CD4-positive, alpha-beta T cell (primary cell): ENCODE measurements around the gene VAV2. TPM values are rescaled to one million over a fixed set of nuclear protein-coding genes. Genes with fewer than 3 reads are reported as not detected.

ENCODE experiments used
- ATAC-seq: fragments of 200-7000 bp; cut with Tn5 transposase; one replicate; pipeline ENCODE4 v1.10.0; 2022; ENCODE audit warnings: mild to moderate bottlenecking; ENCODE audit not compliant: poor library complexity
- CTCF ChIA-PET: fragments of 350-600 bp; sonication (Branson Sonifier 250); formaldehyde crosslinking; loops from one replicate; lab custom pipeline; 2021; ENCODE audit warnings: antibody characterized with exemption, inconsistent platforms; lab: Charles Lee
- POLR2A ChIA-PET: fragments of 350-600 bp; sonication (Branson Sonifier 250); formaldehyde crosslinking; loops from one replicate; lab custom pipeline; 2021; ENCODE audit warnings: antibody characterized with exemption, inconsistent platforms; lab: Charles Lee
- DNase-seq, 14 experiments: peaks; one replicate each; pipeline ENCODE4 v3.0.0-alpha.2; 2013 to 2020; ENCODE audit warnings: mixed read lengths in 2 of 14
- H3K27ac ChIP-seq, 2 donors: one replicate each; pipeline versions ENCODE4 v1.5.1 to v1.7.0; 2013; ENCODE audit warnings: low read length in 2 of 2, low read depth in 1 of 2, mild to moderate bottlenecking in 1 of 2
- H3K27me3 ChIP-seq, 2 experiments: 1 replicate in 1 of 2; 2 replicates in 1 of 2; pipeline versions ENCODE4 v1.6.1 to v1.7.0; 2013; ENCODE audit warnings: low read length in 2 of 2, control low read depth in 1 of 2, mild to moderate bottlenecking in 1 of 2, moderate library complexity in 1 of 2; ENCODE audit not compliant: insufficient read depth in 2 of 2, control insufficient read depth in 1 of 2
- H3K36me3 ChIP-seq: one replicate; pipeline ENCODE4 v1.6.1; 2013; ENCODE audit warnings: low read length, control low read depth; ENCODE audit not compliant: insufficient read depth
- H3K4me1 ChIP-seq: one replicate; pipeline ENCODE4 v1.6.1; 2013; ENCODE audit warnings: low read length, control low read depth; ENCODE audit not compliant: insufficient read depth
- H3K4me3 ChIP-seq: one replicate; pipeline ENCODE4 v1.5.1; 2013; ENCODE audit warnings: mild to moderate bottlenecking, low read length, moderate library complexity
- H3K9me3 ChIP-seq, 2 experiments: 1 replicate in 1 of 2; 2 replicates in 1 of 2; pipeline versions ENCODE4 v1.6.1 to v1.7.0; 2013; ENCODE audit warnings: low read length in 2 of 2, mild to moderate bottlenecking in 2 of 2, control low read depth in 1 of 2, moderate library complexity in 1 of 2; ENCODE audit not compliant: control insufficient read depth in 1 of 2, insufficient read depth in 1 of 2
- H3K27ac Mint-ChIP-seq: one replicate; pipeline ENCODE4 v1.8.0; 2020; ENCODE audit warnings: mixed read lengths
- H3K27me3 Mint-ChIP-seq: one replicate; pipeline ENCODE4 v1.8.0; 2021; ENCODE audit warnings: mixed read lengths
- H3K36me3 Mint-ChIP-seq: one replicate; pipeline ENCODE4 v1.8.0; 2021; ENCODE audit warnings: low read depth, mixed read lengths
- H3K4me1 Mint-ChIP-seq: one replicate; pipeline ENCODE4 v1.8.0; 2021; ENCODE audit warnings: low read depth, mixed read lengths
- H3K4me3 Mint-ChIP-seq: one replicate; pipeline ENCODE4 v1.8.0; 2020; ENCODE audit warnings: mild to moderate bottlenecking, mixed read lengths
- H3K9me3 Mint-ChIP-seq: one replicate; pipeline ENCODE4 v1.8.0; 2020; ENCODE audit warnings: mixed read lengths
- CTCF ChIP-seq: fragments of 200-600 bp; IDR thresholded peaks from one replicate; pipeline ENCODE4 v1.8.0; 2022; ENCODE audit warnings: antibody characterized with exemption, mild to moderate bottlenecking
- intact Hi-C, 2 experiments: fragments of 100-400 bp; cut with DNase I in 1 of 2; cut with micrococcal nuclease in 1 of 2; formaldehyde crosslinking; loops; one replicate each; pipeline versions ENCODE4 v1.15.1 to v1.9.0; 2023 to 2025; cut with DNase I, micrococcal nuclease
- total RNA-seq, 174 experiments: library from RNA in 2 of 174; stranded (reverse) in 2 of 174; gene quantifications; one replicate each; pipeline ENCODE4 v1.2.3 and lab custom pipeline; 2021 to 2026

The VAV2 gene
- total RNA-seq, 2 experiments from 2014 or later = 1.6 to 1.7 TPM

- no peaks in the 10 kb centered on the region for H3K27me3 Mint-ChIP-seq
- no peak for TF ChIP-seq CTCF
- POLR2A ChIA-PET = no interaction called here
- intact Hi-C loops = no loop called here
- no peaks in the 10 kb centered on the region for H3K27me3 ChIP-seq
- H3K9me3 Mint-ChIP-seq = no peaks in the 10 kb centered on the region
- CTCF ChIA-PET = no interaction called here
- H3K4me1 ChIP-seq = no peaks in the 10 kb centered on the region
- H3K27ac ChIP-seq = no peak overlapping the region
- no peaks in the 10 kb centered on the region for H3K36me3 ChIP-seq
- H3K36me3 Mint-ChIP-seq = no peaks in the 10 kb centered on the region
- no peak overlapping the region for H3K27ac Mint-ChIP-seq
- H3K9me3 ChIP-seq = no peaks in the 10 kb centered on the region
- no peak overlapping the region for H3K4me3 ChIP-seq
- no peaks in the 10 kb centered on the region for H3K4me1 Mint-ChIP-seq
- no peak overlapping the region for H3K4me3 Mint-ChIP-seq
- no peak for DNase-seq
- no peak for ATAC-seq
These were observed 103.9 kb downstream of the VAV2 start for GRCh38 chr9:133888048-133888808.

GRCh38 chr9:133887540-133888047 lies 104.5 kb downstream of the VAV2 start:
- no peaks in the 10 kb centered on the region for H3K9me3 Mint-ChIP-seq
- Histone ChIP-seq H3K4me1 (no peaks in the 10 kb centered on the region), H3K36me3 (no peaks in the 10 kb centered on the region), H3K27ac (no peak overlapping the region), H3K27me3 (no peaks in the 10 kb centered on the region), H3K9me3 (no peaks in the 10 kb centered on the region), H3K4me3 (no peak overlapping the region)
- no peak overlapping the region for H3K27ac Mint-ChIP-seq
- intact Hi-C loops = no loop called here
- no peak overlapping the region for H3K4me3 Mint-ChIP-seq
- TF ChIP-seq CTCF = no peak
- H3K36me3 Mint-ChIP-seq = no peaks in the 10 kb centered on the region
- DNase-seq (no peak), ATAC-seq (no peak)
- H3K4me1 Mint-ChIP-seq = no peaks in the 10 kb centered on the region
- POLR2A ChIA-PET = no interaction called here
- H3K27me3 Mint-ChIP-seq = no peaks in the 10 kb centered on the region
- CTCF ChIA-PET = no interaction called here

DNA sequence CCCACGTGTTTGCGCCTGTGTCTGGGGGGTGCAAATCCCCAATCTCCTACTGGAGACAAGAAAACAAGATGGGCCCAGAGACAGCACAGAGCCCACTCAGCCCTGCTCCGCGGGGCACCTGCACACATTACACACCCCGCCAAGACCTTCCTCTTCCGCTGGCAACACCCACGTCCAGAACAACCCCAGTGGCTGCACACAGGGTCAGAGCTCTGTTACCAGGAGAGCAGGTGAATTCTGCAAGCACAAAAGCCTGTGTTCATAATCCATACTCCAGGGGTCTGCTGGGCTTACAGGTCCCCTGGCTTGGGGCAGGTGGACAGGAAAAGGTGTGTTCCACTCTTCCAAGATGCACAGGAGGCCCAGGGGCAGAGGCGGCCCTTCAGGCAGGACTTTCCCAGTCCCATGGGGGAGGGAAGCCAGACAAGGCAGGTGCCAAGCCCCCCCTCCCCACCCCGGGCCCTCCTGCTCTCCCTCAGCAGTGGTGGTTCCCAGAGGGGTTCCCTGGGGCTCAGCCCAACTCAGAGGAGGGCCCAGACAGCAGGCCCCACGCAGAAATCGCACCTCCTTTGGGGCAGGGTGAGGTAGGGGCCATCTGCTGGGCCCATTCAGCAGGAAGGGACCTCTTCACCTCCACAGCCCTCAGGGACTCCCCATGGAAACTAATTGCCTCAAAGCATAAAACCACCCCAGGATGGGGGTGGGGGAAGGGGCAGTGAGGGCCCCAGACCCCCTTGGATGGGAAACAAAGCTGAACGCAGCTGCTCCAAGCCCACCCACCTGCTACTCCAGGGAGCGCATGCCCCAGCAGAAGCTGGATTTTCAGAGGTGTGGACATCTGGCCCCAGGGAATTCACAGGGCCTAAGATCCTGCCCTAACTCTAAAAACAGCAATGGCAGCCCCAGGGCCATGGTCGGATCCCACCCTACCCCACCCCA lies 105.3 kb downstream of the VAV2 start:
- ChIA-PET POLR2A (no interaction called here), CTCF (no interaction called here)
- Histone ChIP-seq H3K9me3 (no peaks in the 10 kb centered on the region), H3K36me3 (no peaks in the 10 kb centered on the region), H3K4me1 (no peaks in the 10 kb centered on the region), H3K4me3 (no peak overlapping the region), H3K27me3 (no peaks in the 10 kb centered on the region), H3K27ac (no peak overlapping the region)
- H3K27ac Mint-ChIP-seq = no peak overlapping the region
- H3K4me3 Mint-ChIP-seq = no peak overlapping the region
- H3K4me1 Mint-ChIP-seq = no peaks in the 10 kb centered on the region
- no peak for ATAC-seq
- intact Hi-C loops = no loop called here
- no peak for TF ChIP-seq CTCF
- no peaks in the 10 kb centered on the region for H3K9me3 Mint-ChIP-seq
- H3K36me3 Mint-ChIP-seq = no peaks in the 10 kb centered on the region
- DNase-seq = no peak
- no peaks in the 10 kb centered on the region for H3K27me3 Mint-ChIP-seq
